GM12874 (cell line): ENCODE measurements around the gene EVA1A.

Experiments used
- TF ChIP-seq, protein P1 (sequence below): IDR thresholded peaks from 2 replicates; pipeline ENCODE4 v1.5.1; 2011; ENCODE audit warnings: low read depth, mild to moderate bottlenecking, control low read depth, low read length, moderate library complexity; ENCODE audit not compliant: insufficient read depth

EVA1A gene

DNA sequence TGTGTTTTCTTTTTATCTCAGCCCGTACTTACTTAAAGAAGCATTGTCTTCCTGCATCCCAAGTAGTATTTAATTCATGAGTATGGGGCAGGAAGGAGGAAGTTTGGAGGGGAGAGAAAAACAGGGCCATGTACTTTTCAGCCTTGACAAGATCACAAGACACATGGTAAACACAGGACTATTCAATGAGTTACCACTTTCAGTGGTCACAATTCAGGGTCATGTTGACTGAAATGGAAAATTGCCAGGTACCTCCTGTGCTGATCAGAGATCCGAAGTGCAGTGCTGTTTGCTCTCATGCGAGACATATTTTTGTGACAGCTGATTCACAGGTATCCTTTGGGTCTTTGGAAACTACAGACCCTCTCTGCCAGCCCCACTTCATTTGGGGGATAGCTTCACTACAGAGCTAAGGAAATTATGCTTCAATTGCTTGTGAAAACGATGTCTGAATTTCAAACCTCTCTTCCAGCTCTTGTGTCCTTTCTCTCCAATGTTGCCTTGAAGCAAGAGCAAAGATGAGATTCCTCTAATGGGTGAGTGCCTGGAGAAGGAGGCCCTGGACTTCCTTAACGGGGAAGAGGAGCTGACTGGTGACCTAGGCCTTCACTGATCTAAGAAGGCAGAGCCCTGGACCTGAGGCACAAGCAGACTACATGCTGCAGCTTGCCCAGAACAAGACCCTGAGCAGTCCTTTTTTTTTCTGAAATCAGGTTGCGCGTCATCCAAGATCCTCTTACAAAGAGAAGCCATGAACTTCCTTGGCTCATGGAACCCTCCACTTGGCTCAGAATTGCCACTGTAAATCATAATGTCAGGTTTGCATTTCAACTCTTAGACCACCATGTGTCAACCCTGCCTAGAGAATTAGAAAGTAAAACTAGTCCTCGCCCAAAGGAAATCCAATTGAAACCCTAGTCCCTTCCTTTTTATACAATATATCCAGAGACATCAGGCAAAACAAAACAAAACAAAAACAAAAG is 44.1 kb downstream of the EVA1A start:
- TF ChIP-seq, protein P1, sequence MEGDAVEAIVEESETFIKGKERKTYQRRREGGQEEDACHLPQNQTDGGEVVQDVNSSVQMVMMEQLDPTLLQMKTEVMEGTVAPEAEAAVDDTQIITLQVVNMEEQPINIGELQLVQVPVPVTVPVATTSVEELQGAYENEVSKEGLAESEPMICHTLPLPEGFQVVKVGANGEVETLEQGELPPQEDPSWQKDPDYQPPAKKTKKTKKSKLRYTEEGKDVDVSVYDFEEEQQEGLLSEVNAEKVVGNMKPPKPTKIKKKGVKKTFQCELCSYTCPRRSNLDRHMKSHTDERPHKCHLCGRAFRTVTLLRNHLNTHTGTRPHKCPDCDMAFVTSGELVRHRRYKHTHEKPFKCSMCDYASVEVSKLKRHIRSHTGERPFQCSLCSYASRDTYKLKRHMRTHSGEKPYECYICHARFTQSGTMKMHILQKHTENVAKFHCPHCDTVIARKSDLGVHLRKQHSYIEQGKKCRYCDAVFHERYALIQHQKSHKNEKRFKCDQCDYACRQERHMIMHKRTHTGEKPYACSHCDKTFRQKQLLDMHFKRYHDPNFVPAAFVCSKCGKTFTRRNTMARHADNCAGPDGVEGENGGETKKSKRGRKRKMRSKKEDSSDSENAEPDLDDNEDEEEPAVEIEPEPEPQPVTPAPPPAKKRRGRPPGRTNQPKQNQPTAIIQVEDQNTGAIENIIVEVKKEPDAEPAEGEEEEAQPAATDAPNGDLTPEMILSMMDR, result no peak

DNA sequence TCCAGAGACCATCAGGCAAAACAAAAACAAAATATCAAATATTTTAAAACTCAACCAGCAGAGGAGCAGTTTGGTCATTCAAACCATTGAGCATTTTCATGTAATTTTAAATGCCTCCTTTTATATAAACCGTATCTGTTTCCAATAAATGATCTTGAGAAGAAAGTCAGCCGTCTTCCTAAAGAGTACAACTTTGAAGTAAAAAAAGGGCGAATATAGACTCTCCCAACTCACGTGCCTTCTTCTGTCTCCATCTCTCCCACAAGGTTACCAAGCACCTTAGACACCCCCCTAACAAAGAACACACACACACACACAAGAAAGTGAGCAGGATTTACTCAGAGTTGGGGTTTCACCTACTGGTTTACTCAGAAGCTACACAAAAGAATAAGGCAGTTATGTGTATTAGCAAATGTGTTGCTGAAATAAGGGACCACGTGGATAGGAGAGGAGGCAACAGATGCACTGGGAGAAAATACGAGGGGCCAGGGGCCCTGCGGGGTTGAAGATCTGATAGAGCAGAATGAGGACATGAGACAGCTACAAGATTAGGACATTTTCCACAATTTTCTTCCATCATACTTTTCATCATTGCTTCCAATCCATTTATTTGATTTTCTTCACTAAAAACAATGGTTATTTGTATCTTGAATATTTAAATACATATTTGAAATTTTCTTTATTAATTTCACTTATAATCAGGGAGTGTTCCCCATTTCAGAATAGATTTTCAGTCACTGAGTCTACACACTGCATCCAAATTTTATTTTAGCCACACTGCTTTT is 45.0 kb downstream of the EVA1A start:
- TF ChIP-seq, protein P1, result no peak

DNA sequence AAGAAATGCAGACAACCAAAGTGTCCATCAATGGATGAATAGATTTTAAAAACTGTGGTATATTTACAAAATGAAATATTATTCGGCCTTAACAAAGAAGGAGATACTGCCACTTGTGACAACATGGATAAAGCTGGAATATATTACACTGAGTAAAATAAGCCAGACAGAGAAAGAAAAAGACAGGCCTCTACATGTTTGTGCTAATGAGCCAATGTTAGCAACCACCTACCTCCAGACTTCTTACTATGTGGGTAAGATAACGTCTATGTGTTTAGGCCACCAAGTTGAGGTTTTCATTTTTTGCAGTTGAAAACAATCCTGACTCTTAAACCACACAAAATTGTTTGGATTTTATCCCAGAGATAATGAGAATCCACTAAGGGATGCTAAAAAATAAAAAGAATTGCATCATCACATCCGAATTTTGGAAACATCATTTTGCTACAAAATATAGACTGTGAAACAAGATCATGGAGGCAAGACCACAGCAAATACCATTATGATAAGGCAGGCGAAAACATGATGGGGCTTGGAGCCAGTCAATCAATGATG is 47.0 kb downstream of the EVA1A start:
- TF ChIP-seq, protein P1, result no peak

DNA sequence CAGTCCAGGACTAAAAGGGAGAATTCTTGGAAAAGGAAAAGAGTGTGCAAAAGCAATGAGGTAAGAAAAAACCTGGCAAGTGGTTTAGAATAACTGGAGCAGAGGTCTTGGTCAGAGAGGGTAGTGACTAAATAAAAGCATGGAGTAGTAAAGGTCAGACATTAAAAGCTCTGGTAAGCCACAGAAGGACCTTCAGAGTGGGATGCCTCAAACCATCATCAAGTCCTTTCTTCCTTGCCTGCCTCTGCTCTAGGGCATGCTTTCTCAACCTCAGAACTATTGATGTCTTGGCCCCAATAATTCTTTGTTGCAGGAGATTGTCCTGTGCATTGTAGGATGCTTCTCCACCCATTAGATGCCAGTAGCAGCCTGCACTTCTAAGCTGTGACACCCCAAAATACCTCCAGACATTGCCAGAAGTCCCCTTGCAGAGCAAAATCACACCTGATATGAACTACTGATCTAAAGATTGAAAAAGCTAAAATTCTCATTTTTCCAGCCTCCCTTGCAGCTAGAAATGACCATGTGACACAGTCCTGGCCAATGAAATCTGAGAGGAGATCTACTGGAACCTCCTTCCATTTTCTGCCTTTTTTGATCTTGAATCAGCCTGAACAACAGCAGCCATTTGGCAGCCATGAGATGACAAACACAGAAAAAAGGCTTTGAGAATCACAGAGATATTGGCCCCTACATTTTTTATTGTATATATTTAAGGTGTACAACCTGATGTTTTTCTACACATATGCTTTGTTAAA is 48.1 kb downstream of the EVA1A start:
- TF ChIP-seq, protein P1, result no peak

DNA sequence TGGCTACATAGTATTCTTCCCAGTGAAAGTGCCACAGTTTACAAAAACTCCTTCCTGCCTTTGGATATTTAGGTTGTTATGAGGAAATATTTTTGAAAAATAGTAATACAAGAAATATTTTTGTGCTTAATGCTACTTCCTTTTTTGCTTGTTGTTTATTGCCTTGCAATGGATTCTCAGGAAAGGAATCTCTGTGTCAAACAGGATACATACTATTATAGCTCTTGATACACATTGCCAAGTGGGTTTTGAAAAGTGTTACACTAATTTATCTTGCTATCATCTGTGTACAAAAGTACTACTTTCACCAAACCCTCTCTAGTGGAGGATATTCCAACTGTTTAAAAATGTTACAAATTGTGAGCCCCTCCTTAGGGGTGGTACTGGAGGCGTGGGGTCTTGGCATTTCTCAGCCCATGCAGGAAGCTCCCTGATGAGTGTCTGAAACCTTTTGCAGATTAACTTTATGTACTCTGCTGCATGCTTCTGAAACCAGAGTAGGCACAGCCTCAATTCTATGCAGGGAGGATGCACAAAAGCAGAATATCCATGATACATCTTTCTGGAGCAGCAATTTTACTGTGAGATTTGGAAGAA is 54.5 kb downstream of the EVA1A start:
- TF ChIP-seq, protein P1, result no peak

DNA sequence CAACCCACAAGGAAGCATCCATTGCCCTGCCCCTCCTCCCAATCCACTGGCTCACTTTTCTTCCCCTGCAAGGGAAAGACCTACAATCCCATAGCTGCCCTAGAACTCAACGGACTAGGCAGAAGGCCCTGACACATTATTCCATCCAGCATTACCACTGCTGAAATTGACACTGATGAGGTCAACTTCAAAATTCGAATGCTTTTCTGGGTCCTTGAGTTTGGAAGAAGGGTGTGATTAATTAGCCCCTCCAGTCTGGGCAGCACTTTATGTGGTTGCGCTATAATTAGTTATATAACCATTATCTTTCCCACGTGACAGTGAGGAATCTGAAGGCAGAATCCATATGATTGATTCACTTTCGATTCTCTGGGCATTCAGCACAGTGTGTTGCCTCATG is 55.7 kb downstream of the EVA1A start:
- TF ChIP-seq, protein P1, result no peak
